GM12892 (cell line): ENCODE data around the gene ZNF695.

Source experiments
- POLR2A ChIP-seq: IDR thresholded peaks from 2 replicates; pipeline ENCODE4 v1.6.1; 2011; ENCODE audit warnings: low read depth, low read length, control low read depth
- POLR2AphosphoS5 ChIP-seq: IDR thresholded peaks from 2 replicates; pipeline ENCODE4 v1.6.1; 2011; ENCODE audit warnings: low read depth, low read length, control low read depth
- TAF1 ChIP-seq: IDR thresholded peaks from 2 replicates; pipeline ENCODE4 v1.6.1; 2011; ENCODE audit warnings: low read depth, mild to moderate bottlenecking, control low read depth, low read length, borderline replicate concordance

- TF ChIP-seq POLR2AphosphoS5 (no peak), POLR2A (no peak), TAF1 (no peak)
These were observed 29.9 kb upstream of the ZNF695 start for GRCh38 chr1:247037511-247038320.
